Endothelial cell of umbilical vein (primary cell): ENCODE results near the gene MOB1A. TPM values are rescaled to one million over a fixed set of nuclear protein-coding genes. Genes with fewer than 3 reads are reported as not detected.

Source experiments
- BruUV-seq: library from RNA; stranded (reverse); fragments of 400-500 nt; replicated peaks from 2 replicates; lab custom pipeline; 2021; lab: Mats Ljungman, UMichigan
- CTCF ChIA-PET: fragments of 300-600, 350-600 bp; sonication (Branson Sonifier 250); formaldehyde crosslinking; loops from one replicate; lab custom pipeline; 2021; ENCODE audit warnings: antibody characterized with exemption, inconsistent platforms; lab: Charles Lee
- POLR2A ChIA-PET: fragments of 300-600, 350-600 bp; sonication (Branson Sonifier 250); formaldehyde crosslinking; loops from one replicate; lab custom pipeline; 2021; ENCODE audit warnings: antibody characterized with exemption, inconsistent platforms; lab: Charles Lee
- DNase-seq: peaks from one replicate; pipeline ENCODE4 v3.0.0-alpha.2; 2011; ENCODE audit warnings: low read depth, low spot score
- FAIRE-seq: peaks from 2 replicates; lab custom pipeline; 2011; peaks lifted over from hg19 to GRCh38; lab: Jason Lieb, UNC
- H2AFZ ChIP-seq: 2 replicates; pipeline ENCODE4 v1.6.0; 2012; ENCODE audit warnings: low read depth, low read length, control low read depth, inconsistent platforms
- H3K27ac ChIP-seq: 2 replicates; pipeline ENCODE4 v1.5.1; 2011; ENCODE audit warnings: low read depth, mild to moderate bottlenecking, control low read depth, low read length, moderate library complexity; ENCODE audit not compliant: insufficient read depth
- H3K27me3 ChIP-seq, 2 experiments: 2 replicates each; pipeline versions ENCODE4 v1.6.0 to v1.6.1; 2011; ENCODE audit warnings: low read length in 2 of 2, mixed read lengths in 1 of 2; ENCODE audit not compliant: control insufficient read depth in 2 of 2, insufficient read depth in 2 of 2
- H3K36me3 ChIP-seq, 2 experiments: 2 replicates in 1 of 2; 3 replicates in 1 of 2; pipeline ENCODE4 v1.5.1; 2011; ENCODE audit warnings: low read length in 2 of 2, mild to moderate bottlenecking in 1 of 2, moderate library complexity in 1 of 2; ENCODE audit not compliant: control insufficient read depth in 2 of 2, insufficient read depth in 2 of 2; ENCODE audit errors: extremely low read depth in 1 of 2
- H3K4me1 ChIP-seq: 3 replicates; pipeline ENCODE4 v1.5.1; 2011; ENCODE audit warnings: mild to moderate bottlenecking, low read length; ENCODE audit not compliant: control insufficient read depth, insufficient read depth; ENCODE audit errors: extremely low read depth
- H3K4me2 ChIP-seq: 2 replicates; pipeline ENCODE4 v1.6.1; 2011; ENCODE audit warnings: low read length, control low read depth, mixed read lengths; ENCODE audit not compliant: insufficient read depth
- H3K4me3 ChIP-seq, 3 experiments: fragments of 200-600 bp in 1 of 3; sonication (generic), shearing (Covaris generic) in 1 of 3; replicated peaks in 1 of 3; 2 replicates each; pipeline ENCODE4 v1.5.1; 2011 to 2016; ENCODE audit warnings: control low read depth in 3 of 3, low read length in 3 of 3, mild to moderate bottlenecking in 2 of 3, inconsistent platforms in 1 of 3, low read depth in 1 of 3, moderate library complexity in 1 of 3; ENCODE audit not compliant: insufficient read depth in 1 of 3
- H3K79me2 ChIP-seq: 2 replicates; pipeline ENCODE4 v1.6.0; 2012; ENCODE audit warnings: low read length, inconsistent platforms; ENCODE audit not compliant: control insufficient read depth, insufficient read depth
- H3K9ac ChIP-seq: replicated peaks from 2 replicates; pipeline ENCODE3; 2011; ENCODE audit warnings: low read length, control low read depth; ENCODE audit not compliant: insufficient read depth; ENCODE audit errors: extremely low read depth
- H3K9me1 ChIP-seq: replicated peaks from 3 replicates; pipeline ENCODE4 v1.6.0; 2011; ENCODE audit warnings: mild to moderate bottlenecking, low read length; ENCODE audit not compliant: control insufficient read depth, insufficient read depth; ENCODE audit errors: extremely low read depth
- H3K9me3 ChIP-seq: replicated peaks from 2 replicates; pipeline ENCODE4 v1.5.1; 2012; ENCODE audit warnings: low read length, inconsistent platforms; ENCODE audit not compliant: control insufficient read depth, insufficient read depth
- H4K20me1 ChIP-seq: replicated peaks from 2 replicates; pipeline ENCODE3; 2011; ENCODE audit warnings: mild to moderate bottlenecking, low read length; ENCODE audit not compliant: control insufficient read depth, insufficient read depth; ENCODE audit errors: extremely low read depth
- EZH2 ChIP-seq: IDR thresholded peaks from 2 replicates; pipeline ENCODE4 v1.6.1; 2012; ENCODE audit warnings: borderline replicate concordance, low read depth, mild to moderate bottlenecking, moderate library complexity, low read length, inconsistent platforms; ENCODE audit not compliant: severe bottlenecking
- FOS ChIP-seq: IDR thresholded peaks from 2 replicates; pipeline ENCODE4 v1.6.1; 2011; ENCODE audit warnings: mild to moderate bottlenecking, low read length, moderate library complexity, borderline replicate concordance; ENCODE audit not compliant: insufficient read depth
- GATA2 ChIP-seq: IDR thresholded peaks from 2 replicates; pipeline ENCODE4 v1.7.0; 2011; ENCODE audit warnings: low read depth, mild to moderate bottlenecking, moderate library complexity, mixed read lengths, low read length; ENCODE audit not compliant: insufficient read length, insufficient read depth
- JUN ChIP-seq: IDR thresholded peaks from 2 replicates; pipeline ENCODE4 v1.6.1; 2011; ENCODE audit warnings: borderline replicate concordance, low read depth; ENCODE audit not compliant: insufficient read length, insufficient read depth
- MYC ChIP-seq: IDR thresholded peaks from one replicate; pipeline ENCODE4 v1.6.1; 2011; ENCODE audit warnings: mild to moderate bottlenecking, low read depth, low read length
- POLR2A ChIP-seq: IDR thresholded peaks from 2 replicates; pipeline ENCODE4 v1.6.1; 2012; ENCODE audit warnings: low read depth, mild to moderate bottlenecking, control low read depth, low read length
- POLR2AphosphoS5 ChIP-seq: IDR thresholded peaks from 2 replicates; pipeline ENCODE4 v1.6.1; 2012; ENCODE audit warnings: low read depth, mild to moderate bottlenecking, control low read depth, low read length, moderate library complexity; ENCODE audit not compliant: insufficient read depth
- dilution Hi-C: fragments of 300-500 bp; cut with MboI; formaldehyde crosslinking; loops from one replicate; pipeline ENCODE4 v1.15.0; 2019; ENCODE audit warnings: low sequenced_read_pairs; ENCODE audit not compliant: extremely low pct_ligation_motif_present
- intact Hi-C: fragments of 100-400 bp; cut with micrococcal nuclease; formaldehyde crosslinking; loops from one replicate; pipeline ENCODE4 v1.10.0; 2022
- polyA plus RNA-seq, 4 experiments: library from polyadenylated mRNA; depleted of rRNA in 3 of 4; stranded (reverse) in 3 of 4; unstranded in 1 of 4; fragments of >200 nt; gene quantifications; 2 replicates each; pipeline versions ENCODE4 v1.2.1 to v1.2.3, GENCODE V29; 2011 to 2012; ENCODE audit warnings: missing spikeins in 1 of 4
- total RNA-seq: library from RNA; stranded (reverse); gene quantifications from 2 replicates; pipeline ENCODE4 v1.2.3, GENCODE V29; 2021
- TF ChIP-seq, protein P1 (sequence below), 2 donors: IDR thresholded peaks; 1 replicate in 1 of 2; 2 replicates in 1 of 2; pipeline ENCODE4 v1.5.1; 2011; ENCODE audit warnings: low read length in 2 of 2, mild to moderate bottlenecking in 2 of 2, moderate library complexity in 2 of 2, control low read depth in 1 of 2, inconsistent platforms in 1 of 2, low read depth in 1 of 2; ENCODE audit not compliant: insufficient read depth in 1 of 2; ENCODE audit errors: extremely low read depth in 1 of 2
- TF ChIP-seq, protein P2 (sequence below): IDR thresholded peaks from 2 replicates; pipeline ENCODE4 v1.6.1; 2011; ENCODE audit not compliant: insufficient read depth, insufficient read length

The MOB1A gene
- total and polyA plus RNA-seq, 2 donors (not counting 3 experiments of a cell fraction or from before 2014, with no cell fraction given): 25.3 to 112 TPM

DNA sequence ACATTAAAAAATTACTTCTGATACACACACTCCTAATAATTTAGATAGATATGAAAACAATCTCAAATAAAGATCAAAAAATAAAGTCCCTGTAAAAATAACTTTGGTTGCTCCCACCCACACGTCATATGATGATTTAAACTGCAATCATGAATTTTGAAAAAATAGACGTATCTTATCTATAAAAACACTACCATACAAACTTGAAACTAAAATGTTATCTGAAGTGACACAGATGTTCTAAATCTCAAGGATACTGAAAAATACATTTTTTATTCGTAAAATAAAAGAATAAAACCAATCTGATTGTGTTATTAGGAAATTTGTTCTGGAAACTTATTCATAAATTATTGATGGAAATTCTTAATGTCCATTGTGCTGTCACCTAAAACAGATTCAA, 22.8 kb downstream of the MOB1A start:
- ChIA-PET POLR2A (no interaction called here), CTCF (no interaction called here)
- DNase-seq: no peak
- no TSS peak for BruUV-seq
- no peak for FAIRE-seq
- intact Hi-C loops (no loop called here), dilution Hi-C loops (no loop called here)
- peaks cover 10 to 19% of the 10 kb centered on the region in 2 experiments for H3K36me3 ChIP-seq
- H3K4me1 ChIP-seq: no peaks in the 10 kb centered on the region
- H3K79me2 ChIP-seq: no peaks in the 10 kb centered on the region
- H4K20me1 ChIP-seq: no peaks in the 10 kb centered on the region
- H3K9me3 ChIP-seq: no peaks in the 10 kb centered on the region
- no peak overlapping the region for H2AFZ ChIP-seq
- TF ChIP-seq JUN (no peak), MYC (no peak), GATA2 (no peak), EZH2 (no peak), FOS (no peak), POLR2AphosphoS5 (no peak), POLR2A (no peak)
- TF ChIP-seq, protein P1, sequence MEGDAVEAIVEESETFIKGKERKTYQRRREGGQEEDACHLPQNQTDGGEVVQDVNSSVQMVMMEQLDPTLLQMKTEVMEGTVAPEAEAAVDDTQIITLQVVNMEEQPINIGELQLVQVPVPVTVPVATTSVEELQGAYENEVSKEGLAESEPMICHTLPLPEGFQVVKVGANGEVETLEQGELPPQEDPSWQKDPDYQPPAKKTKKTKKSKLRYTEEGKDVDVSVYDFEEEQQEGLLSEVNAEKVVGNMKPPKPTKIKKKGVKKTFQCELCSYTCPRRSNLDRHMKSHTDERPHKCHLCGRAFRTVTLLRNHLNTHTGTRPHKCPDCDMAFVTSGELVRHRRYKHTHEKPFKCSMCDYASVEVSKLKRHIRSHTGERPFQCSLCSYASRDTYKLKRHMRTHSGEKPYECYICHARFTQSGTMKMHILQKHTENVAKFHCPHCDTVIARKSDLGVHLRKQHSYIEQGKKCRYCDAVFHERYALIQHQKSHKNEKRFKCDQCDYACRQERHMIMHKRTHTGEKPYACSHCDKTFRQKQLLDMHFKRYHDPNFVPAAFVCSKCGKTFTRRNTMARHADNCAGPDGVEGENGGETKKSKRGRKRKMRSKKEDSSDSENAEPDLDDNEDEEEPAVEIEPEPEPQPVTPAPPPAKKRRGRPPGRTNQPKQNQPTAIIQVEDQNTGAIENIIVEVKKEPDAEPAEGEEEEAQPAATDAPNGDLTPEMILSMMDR (IDR thresholded peaks at IDR 0.05; ENCODE audit: extremely low read depth in 1 of 2, insufficient read depth in 1 of 2, low read depth in 1 of 2, low read length in 2 of 2): no peak
- TF ChIP-seq, protein P2, sequence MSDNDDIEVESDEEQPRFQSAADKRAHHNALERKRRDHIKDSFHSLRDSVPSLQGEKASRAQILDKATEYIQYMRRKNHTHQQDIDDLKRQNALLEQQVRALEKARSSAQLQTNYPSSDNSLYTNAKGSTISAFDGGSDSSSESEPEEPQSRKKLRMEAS: no peak
- no peak overlapping the region for H3K4me3 ChIP-seq
- no peak overlapping the region for H3K27ac ChIP-seq
- H3K4me2 ChIP-seq: no peak overlapping the region
- no peaks in the 10 kb centered on the region for H3K27me3 ChIP-seq
- no peaks in the 10 kb centered on the region for H3K9me1 ChIP-seq
- H3K9ac ChIP-seq: no peak overlapping the region
